GM21367 (cell line): ENCODE data around the gene CMTM8.
"Not testable (repeated sequence)": the region's sequence is repeated elsewhere in the genome, so short reads cannot be mapped to it uniquely, and the experiment has no call there.

Experiments used
- ATAC-seq: cut with Tn5 transposase; IDR thresholded peaks from one replicate; pipeline ENCODE4 v1.9.1; 2021; ENCODE audit not compliant: unreplicated experiment

The CMTM8 gene, protein sequence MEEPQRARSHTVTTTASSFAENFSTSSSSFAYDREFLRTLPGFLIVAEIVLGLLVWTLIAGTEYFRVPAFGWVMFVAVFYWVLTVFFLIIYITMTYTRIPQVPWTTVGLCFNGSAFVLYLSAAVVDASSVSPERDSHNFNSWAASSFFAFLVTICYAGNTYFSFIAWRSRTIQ

DNA sequence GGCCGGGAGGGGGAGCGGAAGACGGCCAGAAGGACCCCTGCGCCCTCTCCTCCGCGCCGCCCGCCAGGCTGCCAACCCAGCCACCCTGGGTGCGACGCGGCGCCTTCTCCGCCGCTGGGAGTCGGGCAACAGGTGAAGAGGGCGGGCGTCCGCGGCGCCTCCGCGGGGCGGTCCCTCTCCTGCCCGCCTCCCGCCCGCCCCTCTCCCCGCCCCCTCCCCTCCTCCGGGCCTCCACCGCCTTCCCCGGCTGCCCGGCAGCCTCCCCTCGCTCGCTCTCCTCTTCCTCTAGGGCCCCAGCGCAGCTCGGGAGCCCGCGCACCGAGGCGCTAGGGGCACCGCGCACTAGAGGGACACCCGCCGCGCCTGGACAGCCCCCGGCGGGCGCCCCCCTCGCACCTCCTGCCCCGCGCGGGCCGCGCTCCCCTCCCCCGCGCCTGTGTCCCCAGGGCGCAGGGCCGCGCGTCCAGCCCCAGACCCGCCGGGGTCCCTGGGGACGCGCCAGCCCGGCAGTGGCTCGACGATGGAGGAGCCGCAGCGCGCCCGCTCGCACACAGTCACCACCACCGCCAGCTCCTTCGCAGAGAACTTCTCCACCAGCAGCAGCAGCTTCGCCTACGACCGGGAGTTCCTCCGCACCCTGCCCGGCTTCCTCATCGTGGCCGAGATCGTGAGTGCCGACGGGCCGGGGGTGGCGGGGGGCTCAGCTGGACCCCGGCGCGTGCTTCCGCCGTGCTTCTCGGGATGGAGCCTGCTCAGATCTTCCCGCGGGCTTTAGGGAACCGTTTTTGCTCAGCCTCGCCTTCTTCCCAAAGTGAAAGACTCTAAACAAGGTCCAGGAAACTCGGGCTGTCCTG, at the start of gene CMTM8:
TSS of gene CMTM8 (plus strand) at position 228 of the 854 bp plus-strand sequence. CDS start at position 521, 293 bp downstream.
- ATAC-seq = peak; percentile 50

- ATAC-seq = no peak
Measured at GRCh38 chr3:32189693-32190092, 48.8 kb upstream of the CMTM8 start.

- ATAC-seq = not testable (repeated sequence)
Measured at GRCh38 chr3:32190556-32190955, 47.9 kb upstream of the CMTM8 start.

GRCh38 chr3:32193101-32193500, 45.4 kb upstream of the CMTM8 start:
- no peak for ATAC-seq

GRCh38 chr3:32194653-32195052, 43.8 kb upstream of the CMTM8 start:
- no peak for ATAC-seq

DNA sequence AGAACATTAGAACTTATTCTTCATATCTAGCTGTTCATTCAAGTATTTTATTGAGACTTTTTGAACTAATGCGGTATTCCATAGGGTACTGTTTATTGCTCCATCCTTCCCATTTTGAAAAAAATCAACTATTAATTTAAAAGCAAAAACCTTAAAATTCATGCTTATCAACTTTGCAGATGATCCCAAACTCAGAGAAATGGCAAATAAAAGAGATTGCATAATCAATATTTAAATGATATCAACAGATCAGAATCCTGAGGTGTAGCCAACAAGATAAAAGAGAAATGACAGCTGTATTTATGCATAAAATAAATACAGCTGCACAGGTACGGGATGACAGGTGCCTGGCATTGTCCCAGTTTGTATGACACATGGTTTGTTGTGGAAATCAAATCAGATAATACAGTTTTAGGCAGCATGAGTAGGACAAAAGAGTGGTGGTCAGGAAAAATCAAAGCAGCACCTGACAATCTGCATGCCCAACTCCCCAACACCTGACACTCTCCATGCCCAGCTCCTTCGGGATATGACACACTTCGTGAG, 42.4 kb upstream of the CMTM8 start:
- no peak for ATAC-seq

- no peak for ATAC-seq
Measured at GRCh38 chr3:32197991-32198390, 40.5 kb upstream of the CMTM8 start.

- no peak for ATAC-seq
Measured at GRCh38 chr3:32198714-32199113, 39.8 kb upstream of the CMTM8 start.

- ATAC-seq = no peak
Measured at GRCh38 chr3:32200490-32200889, 38.0 kb upstream of the CMTM8 start.

GRCh38 chr3:32200992-32201758, 37.3 kb upstream of the CMTM8 start:
- no peak for ATAC-seq

GRCh38 chr3:32202496-32202895, 36.0 kb upstream of the CMTM8 start:
- no peak for ATAC-seq

- no peak for ATAC-seq
Measured at GRCh38 chr3:32203854-32204253, 34.6 kb upstream of the CMTM8 start.

GRCh38 chr3:32208447-32208846, 30.0 kb upstream of the CMTM8 start:
- no peak for ATAC-seq

DNA sequence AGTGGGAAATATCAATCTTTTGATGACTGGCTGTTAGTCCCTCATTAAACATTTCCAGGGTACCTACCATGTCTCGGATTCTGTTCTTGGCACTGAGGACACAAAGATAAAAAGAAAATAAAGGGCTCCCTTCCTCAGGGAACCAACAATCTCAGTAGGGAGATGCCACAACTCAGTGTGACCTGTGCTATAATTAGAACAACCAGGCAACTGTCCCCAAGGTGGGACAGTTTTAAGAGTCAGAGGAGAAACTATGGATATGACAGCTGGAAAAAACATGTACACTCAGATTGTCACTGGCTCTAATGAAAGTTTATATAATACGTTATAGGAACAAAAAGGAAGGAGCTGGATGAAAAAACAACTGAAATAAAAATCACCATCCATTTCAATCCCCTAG, 23.3 kb upstream of the CMTM8 start:
- no peak for ATAC-seq

DNA sequence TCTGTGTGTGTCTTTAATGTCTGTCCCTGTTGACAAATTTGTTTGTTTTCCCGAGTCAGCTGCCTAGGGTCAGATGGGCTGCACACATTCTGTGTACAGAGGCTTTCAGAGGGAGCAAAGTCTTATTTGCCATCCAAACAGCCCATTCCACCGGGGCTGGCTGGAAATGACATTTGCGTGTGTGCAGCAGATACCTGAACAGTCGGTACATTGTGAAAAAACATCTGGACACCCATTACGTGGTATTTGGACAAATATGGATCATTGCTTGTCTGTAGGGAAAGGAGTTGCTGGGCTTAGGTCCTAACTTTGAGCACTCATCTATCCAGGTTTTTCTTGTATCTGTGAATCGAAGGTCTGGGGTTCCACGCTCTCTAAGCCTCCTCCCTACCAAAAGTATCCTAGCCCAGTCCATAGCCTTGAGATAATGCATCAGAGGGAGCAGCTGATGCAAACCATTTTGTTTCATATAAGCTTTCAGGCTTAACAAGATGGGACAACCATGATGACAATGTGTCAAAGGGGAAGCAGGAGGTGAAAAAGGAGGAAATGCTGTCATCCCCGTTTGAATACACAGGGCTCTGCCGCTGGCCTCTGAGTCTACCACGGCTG, 22.2 kb upstream of the CMTM8 start:
- ATAC-seq = no peak

DNA sequence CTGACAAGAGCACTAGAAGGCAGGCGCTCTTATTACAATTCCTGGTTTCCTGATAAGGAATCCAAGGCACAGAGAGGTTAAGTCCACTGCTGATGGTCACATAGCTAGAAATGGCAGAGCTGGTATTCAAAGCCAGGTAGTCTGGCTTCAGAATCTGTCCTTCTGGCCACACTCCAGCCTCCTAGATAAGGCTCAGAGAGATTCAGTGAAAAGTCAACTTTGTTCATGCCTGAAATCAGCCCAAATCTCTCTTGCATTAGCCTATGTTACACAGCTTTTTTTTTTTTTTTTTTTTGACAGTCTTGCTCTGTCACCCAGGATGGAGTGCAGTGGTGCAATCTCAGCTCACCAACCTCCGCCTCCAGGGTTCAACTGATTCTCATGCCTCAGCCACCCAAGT, 21.1 kb upstream of the CMTM8 start:
- ATAC-seq = no peak

- no peak for ATAC-seq
Measured at GRCh38 chr3:32219537-32219936, 18.9 kb upstream of the CMTM8 start.

DNA sequence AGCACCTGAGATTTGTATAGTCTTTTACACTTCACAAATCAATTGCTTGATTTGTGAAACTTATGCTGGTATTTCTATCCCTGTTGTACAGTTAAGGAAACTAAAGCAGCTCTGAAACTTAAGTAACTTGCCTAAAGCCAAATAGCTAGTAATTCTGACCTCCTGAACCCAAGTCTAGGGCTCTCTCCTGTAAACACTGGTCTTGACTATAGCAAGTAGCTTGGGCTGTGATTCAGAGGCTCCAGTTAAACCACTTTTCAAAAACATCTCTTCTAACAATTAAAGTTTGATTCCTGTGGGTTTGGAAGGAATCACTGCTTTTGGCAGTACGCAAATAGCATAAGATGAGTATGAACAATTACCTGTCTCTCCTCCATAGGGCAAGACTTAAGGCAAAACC, 18.5 kb upstream of the CMTM8 start:
- ATAC-seq = no peak

GRCh38 chr3:32222950-32223349, 15.5 kb upstream of the CMTM8 start:
- no peak for ATAC-seq

DNA sequence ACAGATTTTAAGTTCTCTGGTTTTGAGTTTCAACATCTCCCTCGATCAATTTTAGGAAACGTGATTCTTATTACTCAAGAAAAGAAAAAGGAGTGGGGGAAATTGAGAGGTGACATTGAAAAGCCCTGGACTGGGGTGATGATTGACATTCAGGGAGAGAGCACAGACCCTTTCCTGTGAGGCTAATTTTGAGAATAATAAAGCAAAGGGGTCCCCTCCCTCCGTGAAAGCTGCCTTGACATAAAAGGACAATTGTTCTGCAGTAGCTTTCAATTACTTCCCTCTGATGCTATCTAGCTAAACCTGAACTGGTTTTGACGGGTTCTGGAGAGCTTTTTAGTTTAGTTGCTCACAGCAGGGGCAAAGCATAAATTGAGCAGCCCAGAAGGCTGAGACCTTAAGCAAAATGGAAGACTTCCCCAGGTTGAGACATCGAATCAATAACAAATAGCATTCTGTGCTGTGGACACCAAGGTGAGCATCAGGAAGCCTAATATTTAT, 14.4 kb upstream of the CMTM8 start:
- ATAC-seq = no peak
